H1 (cell line): ENCODE results near the gene SSR2. TPM values are rescaled to one million over a fixed set of nuclear protein-coding genes. Genes with fewer than 3 reads are reported as not detected.

Experiments
- CTCF ChIA-PET: fragments of 300-600 bp; sonication (Branson Sonifier 250); formaldehyde crosslinking; loops from one replicate; lab custom pipeline; 2021; ENCODE audit not compliant: partially characterized antibody; lab: Charles Lee
- POLR2A ChIA-PET: fragments of 300-600 bp; sonication (Branson Sonifier 250); formaldehyde crosslinking; loops from one replicate; lab custom pipeline; 2021; ENCODE audit warnings: inconsistent platforms; ENCODE audit not compliant: partially characterized antibody; lab: Charles Lee
- DNase-seq, 2 experiments: peaks; one replicate each; pipeline versions ENCODE4 v3.0.0 to v3.0.0-alpha.2; 2010 to 2022; ENCODE audit warnings: low spot score in 2 of 2, low read depth in 1 of 2, mixed read lengths in 1 of 2
- FAIRE-seq: peaks from 2 replicates; lab custom pipeline; 2011; peaks lifted over from hg19 to GRCh38; lab: Jason Lieb, UNC
- H2AFZ ChIP-seq: 2 replicates; pipeline ENCODE4 v1.8.1; 2012; ENCODE audit warnings: low read length, inconsistent platforms
- H2AK5ac ChIP-seq: 2 replicates; pipeline ENCODE4 v1.6.1; 2013; ENCODE audit warnings: low read depth, low read length
- H2BK120ac ChIP-seq: replicated peaks from 2 replicates; pipeline ENCODE3; 2013; ENCODE audit warnings: low read depth, low read length, inconsistent platforms
- H2BK12ac ChIP-seq: 2 replicates; pipeline ENCODE4 v1.6.1; 2013; ENCODE audit warnings: low read depth, low read length
- H2BK15ac ChIP-seq: 2 replicates; pipeline ENCODE4 v1.6.1; 2013; ENCODE audit warnings: low read length
- H2BK20ac ChIP-seq: 2 replicates; pipeline ENCODE4 v1.6.1; 2013; ENCODE audit warnings: low read length
- H2BK5ac ChIP-seq: 2 replicates; pipeline ENCODE4 v1.6.1; 2013; ENCODE audit warnings: low read depth, low read length
- H3K14ac ChIP-seq: 2 replicates; pipeline ENCODE4 v1.6.1; 2013; ENCODE audit warnings: inconsistent platforms; ENCODE audit not compliant: insufficient read length
- H3K18ac ChIP-seq: 2 replicates; pipeline ENCODE4 v1.6.1; 2013; ENCODE audit warnings: low read length; ENCODE audit errors: extremely low read depth
- H3K23ac ChIP-seq: 2 replicates; pipeline ENCODE4 v1.6.1; 2013; ENCODE audit warnings: inconsistent platforms; ENCODE audit not compliant: insufficient read length
- H3K23me2 ChIP-seq: 2 replicates; pipeline ENCODE4 v1.6.1; 2013; ENCODE audit warnings: low read depth, low read length
- H3K27ac ChIP-seq: 2 replicates; pipeline ENCODE4 v1.6.1; 2011; ENCODE audit warnings: low read depth, low read length, inconsistent platforms
- H3K27me3 ChIP-seq, 4 experiments: replicated peaks in 1 of 4; 1 replicate in 1 of 4; 2 replicates in 3 of 4; pipeline versions ENCODE4 v1.6.1 to v1.8.1; 2011 to 2013; ENCODE audit warnings: low read length in 3 of 4, mild to moderate bottlenecking in 3 of 4, inconsistent platforms in 2 of 4, mixed read lengths in 2 of 4, moderate library complexity in 1 of 4; ENCODE audit not compliant: control insufficient read depth in 3 of 4, insufficient read depth in 3 of 4; ENCODE audit errors: extremely low read depth in 1 of 4
- H3K36me3 ChIP-seq, 4 experiments: 2 replicates each; pipeline versions ENCODE4 v1.6.1 to v1.8.1; 2011 to 2013; ENCODE audit warnings: mild to moderate bottlenecking in 4 of 4, low read length in 3 of 4, moderate library complexity in 2 of 4, control low read depth in 1 of 4, inconsistent platforms in 1 of 4; ENCODE audit not compliant: insufficient read depth in 4 of 4, control insufficient read depth in 2 of 4
- H3K4ac ChIP-seq: replicated peaks from 2 replicates; pipeline ENCODE3; 2013; ENCODE audit warnings: low read length, low read depth, mixed read lengths, inconsistent platforms; ENCODE audit not compliant: insufficient read length
- H3K4me1 ChIP-seq, 4 experiments: replicated peaks in 1 of 4; 1 replicate in 1 of 4; 2 replicates in 3 of 4; pipeline versions ENCODE4 v1.6.1 to v1.8.1; 2011 to 2013; ENCODE audit warnings: low read length in 3 of 4, inconsistent platforms in 2 of 4, mixed read lengths in 1 of 4; ENCODE audit not compliant: insufficient read depth in 4 of 4, control insufficient read depth in 3 of 4
- H3K4me2 ChIP-seq, 2 experiments: 2 replicates each; pipeline versions ENCODE4 v1.6.1 to v1.8.1; 2011 to 2013; ENCODE audit warnings: low read depth in 2 of 2, low read length in 2 of 2, control low read depth in 1 of 2, inconsistent platforms in 1 of 2, mild to moderate bottlenecking in 1 of 2; ENCODE audit not compliant: insufficient read depth in 1 of 2
- H3K4me3 ChIP-seq, 4 experiments: fragments of 200-600, 300-600 bp in 1 of 4; sonication (generic), shearing (Covaris generic), sonication (Bioruptor Twin) in 1 of 4; 2 replicates each; pipeline versions ENCODE4 v1.5.1 to v1.8.1; 2011 to 2016; ENCODE audit warnings: low read length in 4 of 4, low read depth in 3 of 4, control low read depth in 2 of 4, inconsistent platforms in 2 of 4, mild to moderate bottlenecking in 2 of 4, mixed read lengths in 1 of 4, moderate library complexity in 1 of 4; ENCODE audit not compliant: insufficient read depth in 2 of 4; ENCODE audit errors: extremely low read depth in 1 of 4
- H3K56ac ChIP-seq: replicated peaks from 2 replicates; pipeline ENCODE3; 2013; ENCODE audit warnings: low read depth, mild to moderate bottlenecking, mixed read lengths, low read length, inconsistent platforms; ENCODE audit not compliant: insufficient read length
- H3K79me1 ChIP-seq: 2 replicates; pipeline ENCODE4 v1.6.1; 2013; ENCODE audit warnings: low read depth, low read length, control low read depth
- H3K79me2 ChIP-seq, 2 experiments: 2 replicates each; pipeline versions ENCODE4 v1.6.1 to v1.8.1; 2012 to 2013; ENCODE audit warnings: low read length in 2 of 2, mild to moderate bottlenecking in 2 of 2, inconsistent platforms in 1 of 2; ENCODE audit not compliant: insufficient read depth in 2 of 2, control insufficient read depth in 1 of 2
- H3K9ac ChIP-seq, 4 experiments: replicated peaks in 1 of 4; 1 replicate in 1 of 4; 2 replicates in 3 of 4; pipeline versions ENCODE4 v1.6.1 to v1.8.1; 2011 to 2013; ENCODE audit warnings: low read depth in 3 of 4, low read length in 3 of 4, control low read depth in 2 of 4, mild to moderate bottlenecking in 2 of 4, moderate library complexity in 2 of 4, inconsistent platforms in 1 of 4; ENCODE audit errors: extremely low read depth in 1 of 4
- H3K9me3 ChIP-seq, 2 experiments: 2 replicates each; pipeline versions ENCODE4 v1.6.1 to v1.8.1; 2012 to 2013; ENCODE audit warnings: mild to moderate bottlenecking in 2 of 2, moderate library complexity in 2 of 2, control low read depth in 1 of 2, inconsistent platforms in 1 of 2, low read depth in 1 of 2, low read length in 1 of 2, mixed read lengths in 1 of 2; ENCODE audit not compliant: insufficient read depth in 2 of 2
- H4K20me1 ChIP-seq, 2 experiments: replicated peaks in 1 of 2; 2 replicates each; pipeline versions ENCODE3 to v1.8.1; 2011 to 2013; ENCODE audit warnings: inconsistent platforms in 2 of 2, low read length in 2 of 2, mild to moderate bottlenecking in 1 of 2; ENCODE audit not compliant: insufficient read depth in 2 of 2, control insufficient read depth in 1 of 2
- H4K5ac ChIP-seq: 2 replicates; pipeline ENCODE4 v1.6.1; 2013; ENCODE audit warnings: low read length, low read depth, mixed read lengths, inconsistent platforms; ENCODE audit not compliant: insufficient read length
- H4K8ac ChIP-seq: 2 replicates; pipeline ENCODE4 v1.8.0; 2013; ENCODE audit warnings: mild to moderate bottlenecking, moderate library complexity, low read length, inconsistent platforms; ENCODE audit not compliant: insufficient read depth; ENCODE audit errors: extremely low read depth
- H4K91ac ChIP-seq: replicated peaks from 2 replicates; pipeline ENCODE3; 2013; ENCODE audit warnings: low read length, mixed read lengths, inconsistent platforms; ENCODE audit not compliant: insufficient read length
- NANOG ChIP-seq: IDR thresholded peaks from 2 replicates; pipeline ENCODE4 v1.6.1; 2011; ENCODE audit warnings: low read length, low read depth, mild to moderate bottlenecking, inconsistent platforms; ENCODE audit not compliant: insufficient read depth, poor library complexity, severe bottlenecking
- POLR2A ChIP-seq, 2 experiments: IDR thresholded peaks; 1 replicate in 1 of 2; 2 replicates in 1 of 2; pipeline ENCODE4 v1.6.1; 2011; ENCODE audit warnings: low read depth in 2 of 2, low read length in 2 of 2, mild to moderate bottlenecking in 2 of 2; ENCODE audit errors: control extremely low read depth in 1 of 2
- SIRT6 ChIP-seq: IDR thresholded peaks from one replicate; pipeline ENCODE4 v1.7.1; 2012; ENCODE audit warnings: low read length, inconsistent platforms
- WGBS, 2 experiments: shearing (Covaris generic) in 1 of 2; methylation state at CpG; one replicate each; pipeline versions ENCODE4 v1.1.6 to v1.1.7; 2013 to 2015; ENCODE audit warnings: low lambda C conversion rate in 2 of 2, mixed read lengths in 2 of 2, inconsistent platforms in 1 of 2, low coverage in 1 of 2, missing lambda C conversion rate in 1 of 2; ENCODE audit not compliant: insufficient replicate concordance in 2 of 2, insufficient coverage in 1 of 2, insufficient read length in 1 of 2; ENCODE audit errors: extremely low coverage in 1 of 2, missing lambda C conversion rate in 1 of 2; 5-methylcytosine and 5-hydroxymethylcytosine counted together
- polyA plus RNA-seq, 7 experiments: library from polyadenylated mRNA; depleted of rRNA in 3 of 7; stranded (reverse) in 5 of 7; unstranded in 2 of 7; fragments of >200 nt in 5 of 7; fragments of 200-250 nt in 2 of 7; gene quantifications; 1 replicate in 5 of 7; 2 replicates in 1 of 7; 4 replicates in 1 of 7; pipeline versions ENCODE4 v1.2.1 to v1.2.3, GENCODE V29; 2011 to 2013; ENCODE audit warnings: missing spikeins in 2 of 7, mixed read lengths in 2 of 7
- total RNA-seq: library from RNA; stranded (reverse); fragmentation: NEBNext Ultra II Directional; extraction: Animal tissue kit (Norgen Biotek cat#: 25700); gene quantifications from 2 replicates; pipeline ENCODE4 v1.2.1, GENCODE V29; 2021

The SSR2 gene
- total and polyA plus RNA-seq, 2 of the 8 experiments (the other 6 are each of a cell fraction or from before 2014, with no cell fraction given) = 190 to 648 TPM

- no peak overlapping the region for H2AK5ac ChIP-seq
- TF ChIP-seq NANOG (no peak), SIRT6 (no peak), POLR2A (IDR thresholded peaks at IDR 0.05; ENCODE audit: control extremely low read depth in 1 of 2, low read depth in 2 of 2, low read length in 2 of 2) (no peak)
- TF ChIP-seq, all 59 proteins: peak for 0
- H4K5ac ChIP-seq = no peak overlapping the region
- H2BK5ac ChIP-seq = no peak overlapping the region
- H3K4me1 ChIP-seq = peaks cover 0 to 4% (median 0%) of the 10 kb centered on the region in 4 experiments; a peak in 2 of 7 replicates
- H2BK20ac ChIP-seq = no peak overlapping the region
- no peak overlapping the region for H2BK120ac ChIP-seq
- H2AFZ ChIP-seq = no peak overlapping the region
- H3K23me2 ChIP-seq = no peaks in the 10 kb centered on the region
- FAIRE-seq = no peak
- H3K4me3 ChIP-seq = no peak overlapping the region
- H3K36me3 ChIP-seq = no peaks in the 10 kb centered on the region
- no peaks in the 10 kb centered on the region; the same call in 1 of the 2 replicates for H3K79me1 ChIP-seq
- H4K8ac ChIP-seq = no peak overlapping the region
- ChIA-PET CTCF (interaction anchor here (0.6 to 9.3 kb wide), 12 partner anchors 10 to 65 kb away, joined by 3 to 77 read pairs (median 4); partner anchors contain the start of gene SSR2), POLR2A (interaction anchor here (0.9 to 1.4 kb wide), 2 partner anchors 14 to 60 kb away, joined by 3 to 6 read pairs; partner anchors contain the start of gene RXFP4)
- no peak overlapping the region for H3K27ac ChIP-seq
- no peaks in the 10 kb centered on the region for H4K20me1 ChIP-seq
- no peaks in the 10 kb centered on the region for H3K27me3 ChIP-seq
- WGBS, 2 experiments = 91% methylated on average over 10 of the region's 10 CpGs; no CpG with 5 or more reads in 1 of the 2 experiments
- H4K91ac ChIP-seq = no peak overlapping the region
- H3K56ac ChIP-seq = no peak overlapping the region
- H2BK15ac ChIP-seq = no peak overlapping the region
- no peak overlapping the region for H3K9ac ChIP-seq
- H3K23ac ChIP-seq = no peak overlapping the region
- no peak for DNase-seq
- no peak overlapping the region for H3K18ac ChIP-seq
- H3K14ac ChIP-seq = no peak overlapping the region
- H3K4ac ChIP-seq = no peak overlapping the region
- H3K79me2 ChIP-seq = no peaks in the 10 kb centered on the region
- H3K4me2 ChIP-seq = no peak overlapping the region
- H3K9me3 ChIP-seq = no peaks in the 10 kb centered on the region
- H2BK12ac ChIP-seq = no peak overlapping the region
These were observed 19.6 kb downstream of the SSR2 start for GRCh38 chr1:156001021-156001661.
